HCT116 (cell line): ENCODE data around the gene KHNYN. TPM values are rescaled to one million over a fixed set of nuclear protein-coding genes. Genes with fewer than 3 reads are reported as not detected.

Source experiments
- ATAC-seq: fragments of 200-7000 bp; cut with Tn5 transposase; 2 replicates; pipeline ENCODE4 v1.9.1; 2020; ENCODE audit warnings: mild to moderate bottlenecking, moderate library complexity
- BruUV-seq: library from RNA; stranded (reverse); fragments of 400-500 nt; replicated peaks from 2 replicates; lab custom pipeline; 2021; lab: Mats Ljungman, UMichigan
- CTCF ChIA-PET: fragments of 300-600 bp; sonication (Branson Sonifier 250); formaldehyde crosslinking; loops from one replicate; lab custom pipeline; 2021; ENCODE audit warnings: antibody characterized with exemption; lab: Charles Lee
- POLR2A ChIA-PET: fragments of 300-600, 350-600 bp; sonication (Branson Sonifier 250); formaldehyde crosslinking; loops from one replicate; lab custom pipeline; 2021; ENCODE audit warnings: antibody characterized with exemption; lab: Charles Lee
- RAD21 ChIA-PET, 2 experiments: fragments of 300-600 bp; sonication (Branson Sonifier 250); formaldehyde crosslinking; loops; one replicate each; lab custom pipeline; 2023; ENCODE audit warnings: low total read pairs in 2 of 2; ENCODE audit not compliant: uncharacterized antibody in 2 of 2, unreplicated experiment in 2 of 2, low non-redundant PET in 1 of 2; lab: Charles Lee
- DNase-seq: peaks from one replicate; pipeline ENCODE4 v3.0.0-alpha.2; 2010; ENCODE audit warnings: low read depth, low spot score
- H2AFZ ChIP-seq: fragments of 200-600 bp; shearing (Covaris generic), sonication (generic); 2 replicates; pipeline ENCODE4 v1.6.1; 2017; ENCODE audit warnings: low read depth, mixed run types, mixed read lengths, antibody characterized with exemption, low read length; ENCODE audit not compliant: poor library complexity, severe bottlenecking
- H3K27ac ChIP-seq: 2 replicates; pipeline ENCODE4 v1.5.1; 2012; ENCODE audit warnings: low read depth, low read length
- H3K27me3 ChIP-seq: fragments of 200-600 bp; sonication (generic); 2 replicates; pipeline ENCODE4 v1.6.1; 2016; ENCODE audit warnings: mixed run types, low read length, mixed read lengths; ENCODE audit not compliant: insufficient read depth
- H3K36me3 ChIP-seq, 2 experiments: fragments of 200-500 bp in 1 of 2; fragments of 200-600 bp in 1 of 2; sonication (Bioruptor generic) in 1 of 2; sonication (generic) in 1 of 2; 2 replicates each; pipeline versions ENCODE4 v1.5.1 to v1.6.1; 2014 to 2016; ENCODE audit warnings: low read length in 2 of 2, inconsistent platforms in 1 of 2, mixed read lengths in 1 of 2, mixed run types in 1 of 2; ENCODE audit not compliant: insufficient read depth in 2 of 2, control insufficient read depth in 1 of 2
- H3K4me1 ChIP-seq, 2 experiments: fragments of 200-600 bp in 1 of 2; sonication (generic) in 1 of 2; 2 replicates each; pipeline versions ENCODE4 v1.5.1 to v1.6.1; 2012 to 2017; ENCODE audit warnings: low read length in 2 of 2, inconsistent platforms in 1 of 2, mild to moderate bottlenecking in 1 of 2, mixed read lengths in 1 of 2, mixed run types in 1 of 2, moderate library complexity in 1 of 2; ENCODE audit not compliant: insufficient read depth in 2 of 2, control insufficient read depth in 1 of 2
- H3K4me2 ChIP-seq: fragments of 200-600 bp; sonication (generic); 2 replicates; pipeline ENCODE4 v1.6.1; 2017; ENCODE audit warnings: mixed run types, low read length, mixed read lengths
- H3K4me3 ChIP-seq, 2 experiments: fragments of 200-600 bp in 1 of 2; sonication (generic) in 1 of 2; replicated peaks in 1 of 2; 2 replicates each; pipeline ENCODE4 v1.5.1; 2011 to 2016; ENCODE audit warnings: low read length in 2 of 2, control low read depth in 1 of 2, low read depth in 1 of 2, mild to moderate bottlenecking in 1 of 2, mixed read lengths in 1 of 2, mixed run types in 1 of 2
- H3K79me2 ChIP-seq: fragments of 200-600 bp; sonication (generic); 2 replicates; pipeline ENCODE4 v1.6.1; 2017; ENCODE audit warnings: mild to moderate bottlenecking, mixed run types, low read length, moderate library complexity, mixed read lengths; ENCODE audit not compliant: insufficient read depth
- H3K9ac ChIP-seq: fragments of 200-600 bp; sonication (generic); 2 replicates; pipeline ENCODE4 v1.6.1; 2016; ENCODE audit warnings: low read length, mixed read lengths
- H3K9me2 ChIP-seq: fragments of 200-600 bp; sonication (generic), shearing (Covaris generic); 2 replicates; pipeline ENCODE4 v1.6.1; 2017; ENCODE audit warnings: mixed run types, mild to moderate bottlenecking, moderate library complexity; ENCODE audit not compliant: insufficient read depth
- H3K9me3 ChIP-seq, 2 experiments: fragments of 200-500 bp in 1 of 2; fragments of 200-600 bp in 1 of 2; sonication (Bioruptor generic) in 1 of 2; sonication (generic) in 1 of 2; 2 replicates each; pipeline ENCODE4 v1.6.1; 2014 to 2017; ENCODE audit warnings: low read length in 2 of 2, mixed read lengths in 2 of 2, inconsistent platforms in 1 of 2, low read depth in 1 of 2, mild to moderate bottlenecking in 1 of 2, mixed run types in 1 of 2, moderate library complexity in 1 of 2; ENCODE audit not compliant: control insufficient read depth in 1 of 2, insufficient read depth in 1 of 2
- H4K20me1 ChIP-seq: fragments of 200-600 bp; sonication (generic), shearing (Covaris generic); 2 replicates; pipeline ENCODE4 v1.6.1; 2017; ENCODE audit warnings: mixed run types, mild to moderate bottlenecking, moderate library complexity; ENCODE audit not compliant: insufficient read depth
- ATF3 ChIP-seq: IDR thresholded peaks from 2 replicates; pipeline ENCODE4 v1.6.1; 2012
- CEBPB ChIP-seq: IDR thresholded peaks from 2 replicates; pipeline ENCODE4 v1.6.1; 2012; ENCODE audit warnings: low read depth
- EGR1 ChIP-seq: IDR thresholded peaks from 2 replicates; pipeline ENCODE4 v1.6.1; 2012; ENCODE audit warnings: low read depth
- FOSL1 ChIP-seq: IDR thresholded peaks from 2 replicates; pipeline ENCODE4 v1.6.1; 2012; ENCODE audit warnings: low read depth
- MAX ChIP-seq: IDR thresholded peaks from 2 replicates; pipeline ENCODE4 v1.6.1; 2012
- POLR2A ChIP-seq: IDR thresholded peaks from 2 replicates; pipeline ENCODE4 v1.7.0; 2011; ENCODE audit warnings: borderline replicate concordance; ENCODE audit not compliant: insufficient read depth, insufficient read length; ENCODE audit errors: extremely low read depth
- POLR2AphosphoS5 ChIP-seq: IDR thresholded peaks from 2 replicates; pipeline ENCODE4 v1.6.1; 2011; ENCODE audit warnings: mild to moderate bottlenecking, low read depth, low read length, moderate library complexity
- RAD21 ChIP-seq: IDR thresholded peaks from 2 replicates; pipeline ENCODE4 v1.6.1; 2012; ENCODE audit warnings: low read depth, mild to moderate bottlenecking
- SRF ChIP-seq: IDR thresholded peaks from 2 replicates; pipeline ENCODE4 v1.6.1; 2012; ENCODE audit warnings: low read depth
- TCF7L2 ChIP-seq: IDR thresholded peaks from 2 replicates; pipeline ENCODE4 v1.7.0; 2011; ENCODE audit warnings: borderline replicate concordance, inconsistent platforms; ENCODE audit not compliant: insufficient read depth, insufficient read length; ENCODE audit errors: extremely low read depth
- ZBTB33 ChIP-seq: IDR thresholded peaks from 2 replicates; pipeline ENCODE4 v1.6.1; 2011; ENCODE audit warnings: mild to moderate bottlenecking, low read length, moderate library complexity; ENCODE audit not compliant: insufficient replicate concordance; ENCODE audit errors: extremely low read depth
- ZNF274 ChIP-seq: fragments of 200-500 bp; sonication (Bioruptor generic); IDR thresholded peaks from 2 replicates; pipeline ENCODE4 v1.6.1; 2014; ENCODE audit warnings: mild to moderate bottlenecking, low read depth, low read length, inconsistent platforms
- intact Hi-C: fragments of 100-400 bp; cut with micrococcal nuclease; formaldehyde crosslinking; loops from 2 replicates; pipeline ENCODE4 v1.10.0; 2022
- total RNA-seq: library from RNA; stranded (reverse); gene quantifications from one replicate; pipeline ENCODE4 v1.2.1, GENCODE V29; 2021; ENCODE audit not compliant: unreplicated experiment
- TF ChIP-seq, protein P1 (sequence below), 3 experiments: fragments of 200-600 bp in 1 of 3; sonication (generic) in 1 of 3; IDR thresholded peaks in 2 of 3; conservative IDR thresholded peaks in 1 of 3; 2 replicates each; pipeline ENCODE4 v1.5.1; 2012 to 2017; ENCODE audit warnings: low read depth in 2 of 3, low read length in 2 of 3, antibody characterized with exemption in 1 of 3, borderline replicate concordance in 1 of 3, control low read depth in 1 of 3, mild to moderate bottlenecking in 1 of 3, mixed read lengths in 1 of 3, mixed run types in 1 of 3, moderate library complexity in 1 of 3; ENCODE audit not compliant: insufficient read depth in 1 of 3

Gene KHNYN
- total RNA-seq, 1 experiment from 2014 or later = 50.1 TPM

GRCh38 chr14:24416254-24416931 is 13.4 kb upstream of the KHNYN start:
- no peaks in the 10 kb centered on the region for H3K4me1 ChIP-seq
- no peaks in the 10 kb centered on the region for H3K36me3 ChIP-seq
- intact Hi-C loops = no loop called here
- BruUV-seq = no TSS peak
- H2AFZ ChIP-seq = no peak overlapping the region
- no peak overlapping the region for H3K9ac ChIP-seq
- H3K9me2 ChIP-seq = no peaks in the 10 kb centered on the region
- H4K20me1 ChIP-seq = no peaks in the 10 kb centered on the region
- H3K79me2 ChIP-seq = no peaks in the 10 kb centered on the region
- TF ChIP-seq ZNF274 = no peak
- no peak for TF ChIP-seq CEBPB
- no peak for TF ChIP-seq POLR2AphosphoS5
- TF ChIP-seq SRF = no peak
- TF ChIP-seq MAX = no peak
- no peak for TF ChIP-seq ATF3
- TF ChIP-seq POLR2A = no peak
- H3K27ac ChIP-seq = no peak overlapping the region
- H3K4me3 ChIP-seq = no peak overlapping the region
- ATAC-seq (no peak), DNase-seq (no peak)
- ChIA-PET RAD21 (no interaction called here), POLR2A (interaction anchor here (0.6 to 0.7 kb wide), 2 partner anchors 14 to 109 kb away, joined by 3 read pairs; partner anchors contain the start of gene KHNYN), CTCF (no interaction called here)
- no peaks in the 10 kb centered on the region for H3K27me3 ChIP-seq
- H3K9me3 ChIP-seq = no peaks in the 10 kb centered on the region
- H3K4me2 ChIP-seq = no peak overlapping the region

DNA sequence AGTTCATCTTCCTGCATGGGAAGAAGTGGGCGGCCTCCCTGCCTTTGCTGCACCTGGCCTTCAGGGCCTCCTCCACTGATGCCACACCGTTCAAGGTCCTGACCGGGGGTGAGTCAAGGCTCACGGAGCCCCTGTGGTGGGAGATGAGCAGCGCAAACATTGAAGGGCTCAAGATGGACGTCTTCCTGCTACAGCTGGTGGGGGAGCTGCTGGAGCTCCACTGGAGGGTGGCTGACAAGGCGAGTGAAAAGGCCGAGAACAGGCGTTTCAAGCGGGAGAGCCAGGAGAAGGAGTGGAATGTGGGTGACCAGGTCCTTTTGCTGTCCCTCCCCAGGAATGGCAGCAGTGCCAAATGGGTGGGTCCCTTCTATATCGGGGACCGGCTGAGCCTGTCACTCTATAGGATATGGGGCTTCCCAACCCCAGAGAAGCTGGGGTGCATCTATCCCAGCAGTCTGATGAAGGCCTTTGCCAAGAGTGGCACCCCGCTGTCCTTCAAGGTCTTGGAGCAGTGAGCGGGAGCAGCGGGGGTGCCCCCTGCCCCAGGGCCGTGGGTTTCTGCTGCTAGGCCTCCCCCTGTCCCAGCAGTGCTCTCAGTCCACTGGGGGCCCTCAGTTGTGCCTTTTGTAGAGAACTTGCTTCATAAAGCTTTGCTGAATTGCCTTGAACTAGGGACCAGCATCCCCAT is 12.7 kb upstream of the KHNYN start:
- H3K4me1 ChIP-seq = no peaks in the 10 kb centered on the region
- no peak overlapping the region for H3K27ac ChIP-seq
- CTCF ChIA-PET = no interaction called here
- intact Hi-C loops = no loop called here
- no peaks in the 10 kb centered on the region for H3K79me2 ChIP-seq
- no peaks in the 10 kb centered on the region for H3K36me3 ChIP-seq
- DNase-seq = no peak
- POLR2A ChIA-PET = no interaction called here
- no peaks in the 10 kb centered on the region for H3K9me2 ChIP-seq
- H3K27me3 ChIP-seq = no peaks in the 10 kb centered on the region
- no peak overlapping the region for H3K4me3 ChIP-seq
- no TSS peak for BruUV-seq
- no peak for ATAC-seq
- H3K9ac ChIP-seq = no peak overlapping the region
- no peak overlapping the region for H3K4me2 ChIP-seq
- H4K20me1 ChIP-seq = no peaks in the 10 kb centered on the region
- RAD21 ChIA-PET = no interaction called here
- no peaks in the 10 kb centered on the region for H3K9me3 ChIP-seq
- H2AFZ ChIP-seq = no peak overlapping the region
- no peak for TF ChIP-seq POLR2A
- TF ChIP-seq EGR1 = no peak
- TF ChIP-seq FOSL1 = no peak
- TF ChIP-seq, protein P1, sequence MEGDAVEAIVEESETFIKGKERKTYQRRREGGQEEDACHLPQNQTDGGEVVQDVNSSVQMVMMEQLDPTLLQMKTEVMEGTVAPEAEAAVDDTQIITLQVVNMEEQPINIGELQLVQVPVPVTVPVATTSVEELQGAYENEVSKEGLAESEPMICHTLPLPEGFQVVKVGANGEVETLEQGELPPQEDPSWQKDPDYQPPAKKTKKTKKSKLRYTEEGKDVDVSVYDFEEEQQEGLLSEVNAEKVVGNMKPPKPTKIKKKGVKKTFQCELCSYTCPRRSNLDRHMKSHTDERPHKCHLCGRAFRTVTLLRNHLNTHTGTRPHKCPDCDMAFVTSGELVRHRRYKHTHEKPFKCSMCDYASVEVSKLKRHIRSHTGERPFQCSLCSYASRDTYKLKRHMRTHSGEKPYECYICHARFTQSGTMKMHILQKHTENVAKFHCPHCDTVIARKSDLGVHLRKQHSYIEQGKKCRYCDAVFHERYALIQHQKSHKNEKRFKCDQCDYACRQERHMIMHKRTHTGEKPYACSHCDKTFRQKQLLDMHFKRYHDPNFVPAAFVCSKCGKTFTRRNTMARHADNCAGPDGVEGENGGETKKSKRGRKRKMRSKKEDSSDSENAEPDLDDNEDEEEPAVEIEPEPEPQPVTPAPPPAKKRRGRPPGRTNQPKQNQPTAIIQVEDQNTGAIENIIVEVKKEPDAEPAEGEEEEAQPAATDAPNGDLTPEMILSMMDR (IDR thresholded peaks at IDR 0.05 in 2 of 3, conservative IDR thresholded peaks at IDR 0.05 in 1 of 3; ENCODE audit: borderline replicate concordance in 1 of 3, insufficient read depth in 1 of 3, low read depth in 2 of 3, low read length in 2 of 3) = no peak
- no peak for TF ChIP-seq ZBTB33
- no peak for TF ChIP-seq TCF7L2
- TF ChIP-seq CEBPB = no peak
- TF ChIP-seq RAD21 = no peak
